UCSD-AML1 (cell line): ENCODE measurements around the gene FBXW7.

Experiments used
- DNase-seq: peaks from one replicate; lab custom pipeline; 2025; ENCODE audit not compliant: unreplicated experiment; lab: John Stamatoyannopoulos, UW

The FBXW7 gene

GRCh38 chr4:152342293-152342692 lies 193.6 kb downstream of the FBXW7 start:
- DNase-seq = no peak

- DNase-seq = no peak
Observed at GRCh38 chr4:152340818-152341217, 195.1 kb downstream of the FBXW7 start.

- DNase-seq = no peak
Observed at GRCh38 chr4:152339576-152339975, 196.3 kb downstream of the FBXW7 start.

GRCh38 chr4:152334931-152335330 lies 201.0 kb downstream of the FBXW7 start:
- DNase-seq = no peak

- DNase-seq = no peak
Observed at GRCh38 chr4:152331042-152331441, 204.8 kb downstream of the FBXW7 start.

GRCh38 chr4:152328582-152328981 lies 207.3 kb downstream of the FBXW7 start:
- no peak for DNase-seq

GRCh38 chr4:152327606-152328453 lies 208.1 kb downstream of the FBXW7 start:
- DNase-seq = no peak

GRCh38 chr4:152325831-152326230 lies 210.1 kb downstream of the FBXW7 start:
- no peak for DNase-seq

- DNase-seq = no peak
Observed at GRCh38 chr4:152323221-152323620, 212.7 kb downstream of the FBXW7 start.

GRCh38 chr4:152322656-152323055 lies 213.2 kb downstream of the FBXW7 start:
- no peak for DNase-seq

- no peak for DNase-seq
Observed at GRCh38 chr4:152321923-152322322, 214.0 kb downstream of the FBXW7 start.

- DNase-seq = no peak
Observed at GRCh38 chr4:152321398-152321797, 214.5 kb downstream of the FBXW7 start.

- DNase-seq = no peak
Observed at GRCh38 chr4:152316969-152317368, 218.9 kb downstream of the FBXW7 start.

- peak; percentile 19 for DNase-seq
Observed at GRCh38 chr4:152310257-152310656, 225.6 kb downstream of the FBXW7 start.

GRCh38 chr4:152309418-152309817 lies 226.5 kb downstream of the FBXW7 start:
- DNase-seq = no peak

GRCh38 chr4:152308951-152309350 lies 226.9 kb downstream of the FBXW7 start:
- DNase-seq = no peak

- DNase-seq = no peak
Observed at GRCh38 chr4:152307669-152308068, 228.2 kb downstream of the FBXW7 start.

- no peak for DNase-seq
Observed at GRCh38 chr4:152306541-152306940, 229.4 kb downstream of the FBXW7 start.

- no peak for DNase-seq
Observed at GRCh38 chr4:152304220-152304619, 231.7 kb downstream of the FBXW7 start.

GRCh38 chr4:152301381-152301780 lies 234.5 kb downstream of the FBXW7 start:
- no peak for DNase-seq

- DNase-seq = no peak
Observed at GRCh38 chr4:152299553-152299952, 236.3 kb downstream of the FBXW7 start.

- DNase-seq = no peak
Observed at GRCh38 chr4:152296386-152296785, 239.5 kb downstream of the FBXW7 start.

- no peak for DNase-seq
Observed at GRCh38 chr4:152294765-152295164, 241.1 kb downstream of the FBXW7 start.
